HG02870 (cell line): ENCODE results near the gene SPATA31D1.
"Not testable (repeated sequence)": the region's sequence is repeated elsewhere in the genome, so short reads cannot be mapped to it uniquely, and the experiment has no call there.

Experiments used
- ATAC-seq: cut with Tn5 transposase; IDR thresholded peaks from one replicate; pipeline ENCODE4 v1.9.1; 2021; ENCODE audit warnings: mild to moderate bottlenecking, moderate library complexity; ENCODE audit not compliant: unreplicated experiment

The SPATA31D1 gene

GRCh38 chr9:81988472-81988871 is at the start of gene SPATA31D1:
Gene SPATA31D1, plus strand, starts transcription at chr9:81988772. Its CDS starts 47 bp downstream, at chr9:81988819.
- ATAC-seq = not testable (repeated sequence)

GRCh38 chr9:81943393-81943792 is 45.2 kb upstream of the SPATA31D1 start, which contains the start of gene SPATA31D3:
Gene SPATA31D3, plus strand, starts transcription at chr9:81943500. Its CDS starts 86 bp downstream, at chr9:81943586.
- ATAC-seq = not testable (repeated sequence)

GRCh38 chr9:81948650-81949049 is 39.9 kb upstream of the SPATA31D1 start:
- peak; percentile 56 for ATAC-seq

GRCh38 chr9:81953096-81953495 is 35.5 kb upstream of the SPATA31D1 start:
- no peak for ATAC-seq

- ATAC-seq = no peak
Observed at GRCh38 chr9:81955625-81956024, 32.9 kb upstream of the SPATA31D1 start.

GRCh38 chr9:81964218-81965171 is 24.1 kb upstream of the SPATA31D1 start:
- peak; percentile 54 for ATAC-seq

- no peak for ATAC-seq
Observed at GRCh38 chr9:81968026-81968425, 20.5 kb upstream of the SPATA31D1 start.

GRCh38 chr9:81969971-81970370 is 18.6 kb upstream of the SPATA31D1 start:
- ATAC-seq = no peak

- no peak for ATAC-seq
Observed at GRCh38 chr9:81971727-81972126, 16.8 kb upstream of the SPATA31D1 start.

- no peak for ATAC-seq
Observed at GRCh38 chr9:81974764-81975163, 13.8 kb upstream of the SPATA31D1 start.

- ATAC-seq = no peak
Observed at GRCh38 chr9:81976351-81976750, 12.2 kb upstream of the SPATA31D1 start.

GRCh38 chr9:81979196-81979595 is 9.4 kb upstream of the SPATA31D1 start:
- peak; percentile 93 for ATAC-seq

GRCh38 chr9:81980568-81980967 is 8.0 kb upstream of the SPATA31D1 start:
- no peak for ATAC-seq

- ATAC-seq = no peak
Observed at GRCh38 chr9:81981883-81982282, 6.7 kb upstream of the SPATA31D1 start.

- ATAC-seq = no peak
Observed at GRCh38 chr9:81984928-81985327, 3.6 kb upstream of the SPATA31D1 start.

- no peak for ATAC-seq
Observed at GRCh38 chr9:81986051-81986450, 2.5 kb upstream of the SPATA31D1 start.

- peak; percentile 76 for ATAC-seq
Observed at GRCh38 chr9:81989700-81990099, 1.1 kb downstream of the SPATA31D1 start.

- ATAC-seq = no peak
Observed at GRCh38 chr9:81993656-81994055, 5.1 kb downstream of the SPATA31D1 start.

- no peak for ATAC-seq
Observed at GRCh38 chr9:81999806-82000205, 11.2 kb downstream of the SPATA31D1 start.

- no peak for ATAC-seq
Observed at GRCh38 chr9:82010711-82011110, 22.1 kb downstream of the SPATA31D1 start.

GRCh38 chr9:82011133-82011532 is 22.6 kb downstream of the SPATA31D1 start:
- no peak for ATAC-seq

GRCh38 chr9:82012276-82012675 is 23.7 kb downstream of the SPATA31D1 start:
- ATAC-seq = no peak
